PC-3 (cell line): ENCODE results near the gene MTX2.

Experiments used
- EZH2phosphoT487 ChIP-seq: fragments of 300-600 bp; sonication (generic); IDR thresholded peaks from 2 replicates; pipeline ENCODE4 v1.6.1; 2018; ENCODE audit warnings: mild to moderate bottlenecking, antibody characterized with exemption, low read length, borderline replicate concordance
- TF ChIP-seq, protein P1 (sequence below): fragments of 300-600 bp; sonication (generic); conservative IDR thresholded peaks from 2 replicates; pipeline ENCODE4 v1.5.1; 2017; ENCODE audit warnings: antibody characterized with exemption, low read depth, mild to moderate bottlenecking, low read length

DNA sequence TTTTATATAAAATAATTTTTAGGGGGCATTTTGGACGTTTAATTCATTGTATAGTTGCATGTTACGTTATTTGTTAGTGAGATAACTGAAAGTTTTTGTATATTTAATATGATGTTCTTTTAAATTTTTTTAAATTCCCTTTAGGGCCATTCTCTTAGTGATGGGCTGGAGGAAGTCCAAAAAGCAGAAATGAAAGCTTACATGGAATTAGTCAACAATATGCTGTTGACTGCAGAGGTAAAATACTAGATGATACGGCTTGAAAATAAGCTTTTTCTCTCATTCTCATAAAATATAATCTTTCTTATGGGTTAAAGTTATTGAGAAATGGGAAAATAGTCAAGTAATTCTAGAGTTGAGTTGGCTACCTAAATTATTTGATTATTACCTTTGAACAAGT lies 58.9 kb downstream of the MTX2 start:
- TF ChIP-seq, protein P1, sequence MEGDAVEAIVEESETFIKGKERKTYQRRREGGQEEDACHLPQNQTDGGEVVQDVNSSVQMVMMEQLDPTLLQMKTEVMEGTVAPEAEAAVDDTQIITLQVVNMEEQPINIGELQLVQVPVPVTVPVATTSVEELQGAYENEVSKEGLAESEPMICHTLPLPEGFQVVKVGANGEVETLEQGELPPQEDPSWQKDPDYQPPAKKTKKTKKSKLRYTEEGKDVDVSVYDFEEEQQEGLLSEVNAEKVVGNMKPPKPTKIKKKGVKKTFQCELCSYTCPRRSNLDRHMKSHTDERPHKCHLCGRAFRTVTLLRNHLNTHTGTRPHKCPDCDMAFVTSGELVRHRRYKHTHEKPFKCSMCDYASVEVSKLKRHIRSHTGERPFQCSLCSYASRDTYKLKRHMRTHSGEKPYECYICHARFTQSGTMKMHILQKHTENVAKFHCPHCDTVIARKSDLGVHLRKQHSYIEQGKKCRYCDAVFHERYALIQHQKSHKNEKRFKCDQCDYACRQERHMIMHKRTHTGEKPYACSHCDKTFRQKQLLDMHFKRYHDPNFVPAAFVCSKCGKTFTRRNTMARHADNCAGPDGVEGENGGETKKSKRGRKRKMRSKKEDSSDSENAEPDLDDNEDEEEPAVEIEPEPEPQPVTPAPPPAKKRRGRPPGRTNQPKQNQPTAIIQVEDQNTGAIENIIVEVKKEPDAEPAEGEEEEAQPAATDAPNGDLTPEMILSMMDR = no peak
- TF ChIP-seq EZH2phosphoT487 = no peak
